Gastroesophageal sphincter (tissue), 4 donors: ENCODE results near the gene F11. TPM values are rescaled to one million over a fixed set of nuclear protein-coding genes. Genes with fewer than 3 reads are reported as not detected.

Experiments used
- ATAC-seq: fragments of 150-250 bp; one replicate; pipeline ENCODE4 v1.9.1; 2016; ENCODE audit warnings: mild to moderate bottlenecking, moderate library complexity
- H3K27ac ChIP-seq, 4 donors: fragments of 200-600 bp; sonication (generic) in 3 of 4; 1 replicate in 3 of 4; 2 replicates in 1 of 4; pipeline ENCODE4 v1.5.1; 2016 to 2019
- H3K27me3 ChIP-seq: fragments of 200-600 bp; sonication (generic); one replicate; pipeline ENCODE4 v1.5.1; 2019
- H3K36me3 ChIP-seq, 2 donors: fragments of 200-600 bp; sonication (generic); one replicate each; pipeline ENCODE4 v1.5.1; 2019; ENCODE audit warnings: control low read depth in 1 of 2
- H3K4me1 ChIP-seq, 3 donors: fragments of 200-600 bp; sonication (generic); 1 replicate in 2 of 3; 2 replicates in 1 of 3; pipeline ENCODE4 v1.5.1; 2016 to 2019; ENCODE audit warnings: control low read depth in 2 of 3
- H3K4me3 ChIP-seq, 2 donors: fragments of 200-600 bp; sonication (generic); one replicate each; pipeline ENCODE4 v1.5.1; 2019; ENCODE audit warnings: mild to moderate bottlenecking in 1 of 2, moderate library complexity in 1 of 2
- H3K9me3 ChIP-seq, 3 donors: fragments of 200-600 bp; sonication (generic); one replicate each; pipeline ENCODE4 v1.5.1; 2017 to 2019; ENCODE audit warnings: control low read depth in 2 of 3
- EP300 ChIP-seq: sonication (generic); formaldehyde crosslinking; IDR thresholded peaks from one replicate; pipeline ENCODE4 v1.6.1; 2017; ENCODE audit warnings: antibody characterized with exemption, mild to moderate bottlenecking
- POLR2A ChIP-seq, 2 donors: fragments of 450-650 bp; IDR thresholded peaks; one replicate each; pipeline ENCODE4 v1.6.1; 2017; ENCODE audit warnings: antibody characterized with exemption in 2 of 2, mild to moderate bottlenecking in 2 of 2, moderate library complexity in 1 of 2
- POLR2AphosphoS5 ChIP-seq: sonication (generic); formaldehyde crosslinking; IDR thresholded peaks from one replicate; pipeline ENCODE4 v1.6.1; 2017; ENCODE audit warnings: antibody characterized with exemption
- WGBS, 2 donors: methylation state at CpG; one replicate each; pipeline ENCODE4 v1.1.5; 2018; ENCODE audit warnings: low coverage in 1 of 2; 5-methylcytosine and 5-hydroxymethylcytosine counted together
- total RNA-seq, 4 donors: library from RNA; depleted of rRNA; stranded (reverse); fragments of >200 nt; gene quantifications; one replicate each; pipeline ENCODE4 v1.1.0, GENCODE V29; 2016
- TF ChIP-seq, protein P1 (sequence below), 4 experiments: fragments of 200-600 bp in 2 of 4; fragments of 450-650 bp in 2 of 4; sonication (generic) in 1 of 4; IDR thresholded peaks; one replicate each; pipeline ENCODE4 v1.5.1; 2017 to 2019; ENCODE audit warnings: antibody characterized with exemption in 4 of 4, mild to moderate bottlenecking in 2 of 4, moderate library complexity in 2 of 4

Gene F11
- total RNA-seq, 4 donors from 2014 or later, result not detected

DNA sequence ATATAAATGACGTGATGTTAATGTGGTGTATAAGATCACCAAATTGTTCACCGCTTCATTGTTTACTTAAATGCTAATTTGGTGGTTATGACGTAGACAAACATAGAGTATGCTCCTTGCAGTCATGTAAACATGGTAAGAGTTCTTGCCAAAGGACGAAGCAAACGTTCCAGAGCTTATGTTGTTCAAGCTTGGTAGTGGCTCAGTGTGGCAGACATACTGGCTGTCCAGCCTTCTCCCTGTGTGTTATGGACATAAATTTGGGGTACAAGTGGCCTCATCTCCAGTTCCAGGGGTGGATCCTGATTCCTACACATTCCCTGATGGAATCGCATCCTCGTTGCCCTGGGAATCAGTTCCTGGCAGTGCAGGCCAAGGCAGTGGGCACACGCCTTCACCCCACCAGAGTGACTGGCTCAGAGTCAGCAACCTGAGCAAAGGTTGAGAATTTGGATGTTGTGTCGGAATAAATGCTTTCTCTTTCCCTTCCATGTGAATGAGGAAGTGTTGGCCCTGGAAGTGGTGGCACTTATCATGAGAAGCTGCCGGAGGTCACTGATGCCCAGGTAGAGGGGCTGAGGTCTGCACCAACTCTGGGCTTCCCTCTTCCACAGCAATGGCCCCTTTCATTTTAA is 25.4 kb downstream of the F11 start:
- TF ChIP-seq POLR2AphosphoS5 (no peak), POLR2A (IDR thresholded peaks at IDR 0.05) (no peak), EP300 (no peak)
- TF ChIP-seq, protein P1, sequence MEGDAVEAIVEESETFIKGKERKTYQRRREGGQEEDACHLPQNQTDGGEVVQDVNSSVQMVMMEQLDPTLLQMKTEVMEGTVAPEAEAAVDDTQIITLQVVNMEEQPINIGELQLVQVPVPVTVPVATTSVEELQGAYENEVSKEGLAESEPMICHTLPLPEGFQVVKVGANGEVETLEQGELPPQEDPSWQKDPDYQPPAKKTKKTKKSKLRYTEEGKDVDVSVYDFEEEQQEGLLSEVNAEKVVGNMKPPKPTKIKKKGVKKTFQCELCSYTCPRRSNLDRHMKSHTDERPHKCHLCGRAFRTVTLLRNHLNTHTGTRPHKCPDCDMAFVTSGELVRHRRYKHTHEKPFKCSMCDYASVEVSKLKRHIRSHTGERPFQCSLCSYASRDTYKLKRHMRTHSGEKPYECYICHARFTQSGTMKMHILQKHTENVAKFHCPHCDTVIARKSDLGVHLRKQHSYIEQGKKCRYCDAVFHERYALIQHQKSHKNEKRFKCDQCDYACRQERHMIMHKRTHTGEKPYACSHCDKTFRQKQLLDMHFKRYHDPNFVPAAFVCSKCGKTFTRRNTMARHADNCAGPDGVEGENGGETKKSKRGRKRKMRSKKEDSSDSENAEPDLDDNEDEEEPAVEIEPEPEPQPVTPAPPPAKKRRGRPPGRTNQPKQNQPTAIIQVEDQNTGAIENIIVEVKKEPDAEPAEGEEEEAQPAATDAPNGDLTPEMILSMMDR (IDR thresholded peaks at IDR 0.05), result no peak
- H3K27me3 ChIP-seq, result peaks cover 7% of the 10 kb centered on the region
- no peaks in the 10 kb centered on the region for H3K36me3 ChIP-seq
- H3K4me3 ChIP-seq, result no peak overlapping the region
- H3K27ac ChIP-seq, result no peak overlapping the region
- no peak for ATAC-seq
- H3K4me1 ChIP-seq, result no peaks in the 10 kb centered on the region
- WGBS, 2 donors, result 75 to 83% methylated on average over 5 to 9 of the region's 10 CpGs
- no peaks in the 10 kb centered on the region for H3K9me3 ChIP-seq

DNA sequence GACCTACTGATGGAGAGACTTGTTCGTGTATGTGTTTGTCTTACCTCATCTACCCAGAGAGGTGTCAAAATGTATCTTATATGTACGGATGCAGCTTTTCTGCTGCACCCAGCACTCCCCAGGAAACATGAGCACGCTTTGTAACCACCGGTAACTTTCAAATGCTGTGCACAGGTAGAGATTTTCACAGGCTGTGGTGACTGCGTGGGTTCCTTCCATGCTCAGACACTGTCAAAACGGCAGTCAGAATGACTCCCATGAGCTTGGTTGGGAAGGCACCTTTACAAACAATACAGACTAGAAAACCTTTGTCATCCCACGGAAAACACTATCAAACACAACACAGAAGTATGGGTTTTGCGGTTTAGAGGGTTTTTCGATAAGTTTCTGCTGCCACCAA is 28.2 kb downstream of the F11 start:
- H3K27me3 ChIP-seq, result peaks cover 25% of the 10 kb centered on the region
- WGBS, 2 donors, result 82 to 96% methylated on average over 3 to 7 of the region's 9 CpGs
- H3K27ac ChIP-seq, result no peak overlapping the region
- TF ChIP-seq, protein P1 (IDR thresholded peaks at IDR 0.05), result no peak
- TF ChIP-seq POLR2A (IDR thresholded peaks at IDR 0.05) (no peak), POLR2AphosphoS5 (no peak), EP300 (no peak)
- no peak overlapping the region for H3K4me3 ChIP-seq
- no peaks in the 10 kb centered on the region for H3K9me3 ChIP-seq
- ATAC-seq, result no peak
- H3K36me3 ChIP-seq, result no peaks in the 10 kb centered on the region
- H3K4me1 ChIP-seq, result no peaks in the 10 kb centered on the region

DNA sequence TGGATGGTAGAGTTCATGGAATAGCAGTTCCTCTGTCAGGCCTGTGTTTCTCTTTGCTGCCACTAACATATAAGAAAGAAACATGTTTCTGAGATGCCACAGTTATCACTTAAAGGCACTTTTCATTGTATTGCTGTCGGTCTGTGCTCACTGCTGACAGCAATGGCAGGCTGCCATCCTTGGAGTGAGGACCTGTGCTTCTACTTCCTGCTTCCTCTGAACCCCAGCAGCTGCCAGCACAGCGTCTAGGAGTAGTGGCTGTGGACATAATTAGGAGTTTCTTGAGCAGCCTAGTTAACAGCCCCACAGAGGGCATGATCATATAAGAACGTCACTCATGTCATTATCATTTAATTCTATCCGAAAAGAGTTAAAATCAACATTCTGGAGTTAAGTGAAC is 30.5 kb downstream of the F11 start:
- Histone ChIP-seq H3K36me3 (no peaks in the 10 kb centered on the region), H3K27ac (no peak overlapping the region), H3K27me3 (peaks cover 23% of the 10 kb centered on the region), H3K4me1 (no peaks in the 10 kb centered on the region), H3K4me3 (no peak overlapping the region), H3K9me3 (no peaks in the 10 kb centered on the region)
- 42 to 47% methylated on average over 3 to 4 of the region's 4 CpGs for WGBS, 2 donors
- ATAC-seq, result no peak
- TF ChIP-seq POLR2A (IDR thresholded peaks at IDR 0.05), result no peak
- no peak for TF ChIP-seq POLR2AphosphoS5
- TF ChIP-seq, protein P1 (IDR thresholded peaks at IDR 0.05), result no peak
- TF ChIP-seq EP300, result no peak

DNA sequence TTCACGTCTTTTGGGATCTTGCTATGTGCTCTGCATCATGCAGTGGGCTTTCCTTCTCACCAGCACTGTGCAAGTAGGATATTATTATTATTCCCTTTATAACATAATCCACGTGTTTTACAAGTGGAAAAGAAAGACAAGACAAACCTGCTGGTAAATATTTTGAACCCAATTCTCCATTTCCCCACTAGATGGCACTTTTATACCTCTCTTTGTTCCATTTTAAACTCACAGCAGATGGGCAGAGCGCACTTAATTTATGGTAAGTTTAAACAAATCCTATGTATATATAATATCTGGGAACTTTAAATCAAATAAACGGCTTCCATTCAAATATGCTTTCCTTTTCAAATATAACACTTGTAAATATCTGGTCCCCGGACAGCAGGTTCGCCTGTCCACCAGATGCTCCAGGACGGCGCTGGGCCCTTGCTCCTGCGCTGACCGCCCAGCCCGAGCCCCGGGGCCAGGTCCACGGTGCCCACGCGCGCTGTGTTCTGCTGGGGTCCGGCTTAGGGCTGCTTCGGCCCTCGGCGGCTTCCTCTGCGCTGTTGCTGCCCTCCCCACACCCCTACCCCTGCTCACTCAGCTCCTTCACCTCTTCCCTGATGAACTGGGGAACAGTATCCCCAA is 31.1 kb downstream of the F11 start:
- Histone ChIP-seq H3K27me3 (peaks cover 23% of the 10 kb centered on the region), H3K36me3 (no peaks in the 10 kb centered on the region), H3K9me3 (no peaks in the 10 kb centered on the region), H3K4me1 (no peaks in the 10 kb centered on the region), H3K27ac (no peak overlapping the region), H3K4me3 (no peak overlapping the region)
- ATAC-seq, result no peak
- WGBS, 2 donors, result 5 to 22% methylated on average over 4 to 13 of the region's 21 CpGs
- TF ChIP-seq, protein P1 (IDR thresholded peaks at IDR 0.05), result peak; percentile 52 to 70 (median 58)
- no peak for TF ChIP-seq POLR2A (IDR thresholded peaks at IDR 0.05)
- TF ChIP-seq EP300, result no peak

DNA sequence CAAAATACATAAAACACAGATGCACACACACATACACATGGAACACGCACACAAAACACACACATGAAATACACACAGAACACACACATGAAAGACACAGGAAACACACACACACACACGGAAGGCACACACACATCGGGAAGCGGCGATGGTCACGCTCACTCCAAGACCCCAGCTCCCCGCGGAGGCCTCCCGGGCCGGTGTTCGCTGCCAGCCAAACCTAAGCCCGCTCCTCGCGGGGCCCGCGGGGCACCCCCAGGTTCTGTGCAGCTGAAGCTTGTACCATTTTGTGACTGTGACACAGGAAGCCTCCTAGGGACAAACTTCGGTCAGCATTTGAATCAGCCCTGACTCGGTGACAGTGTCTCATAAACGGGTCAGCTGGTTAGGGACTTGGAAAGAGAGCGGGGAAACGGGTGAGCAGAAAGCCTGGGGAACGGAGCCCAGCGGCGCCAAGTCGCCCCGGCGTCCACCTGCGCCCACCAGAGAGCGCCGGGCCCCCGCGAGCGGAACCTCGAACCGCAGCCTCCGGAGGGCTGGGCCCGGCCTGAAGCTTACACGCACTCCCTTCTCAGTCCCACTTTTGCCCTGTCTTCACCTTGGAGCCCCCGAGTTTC is 32.1 kb downstream of the F11 start:
- Histone ChIP-seq H3K27ac (no peak overlapping the region), H3K4me3 (no peak overlapping the region), H3K9me3 (no peaks in the 10 kb centered on the region), H3K4me1 (no peaks in the 10 kb centered on the region), H3K27me3 (peaks cover 23% of the 10 kb centered on the region), H3K36me3 (no peaks in the 10 kb centered on the region)
- ATAC-seq, result no peak
- WGBS, 2 donors, result 55 to 100% methylated on average over 1 to 19 of the region's 39 CpGs
- TF ChIP-seq, protein P1 (IDR thresholded peaks at IDR 0.05), result no peak
- no peak for TF ChIP-seq POLR2AphosphoS5
- TF ChIP-seq EP300, result no peak
- TF ChIP-seq POLR2A (IDR thresholded peaks at IDR 0.05), result no peak
